ENCODE data around the gene IRF2BP1.
A peak's percentile ranks its signal among the peaks of the same experiment; 100 is the strongest.

The IRF2BP1 gene

DNA sequence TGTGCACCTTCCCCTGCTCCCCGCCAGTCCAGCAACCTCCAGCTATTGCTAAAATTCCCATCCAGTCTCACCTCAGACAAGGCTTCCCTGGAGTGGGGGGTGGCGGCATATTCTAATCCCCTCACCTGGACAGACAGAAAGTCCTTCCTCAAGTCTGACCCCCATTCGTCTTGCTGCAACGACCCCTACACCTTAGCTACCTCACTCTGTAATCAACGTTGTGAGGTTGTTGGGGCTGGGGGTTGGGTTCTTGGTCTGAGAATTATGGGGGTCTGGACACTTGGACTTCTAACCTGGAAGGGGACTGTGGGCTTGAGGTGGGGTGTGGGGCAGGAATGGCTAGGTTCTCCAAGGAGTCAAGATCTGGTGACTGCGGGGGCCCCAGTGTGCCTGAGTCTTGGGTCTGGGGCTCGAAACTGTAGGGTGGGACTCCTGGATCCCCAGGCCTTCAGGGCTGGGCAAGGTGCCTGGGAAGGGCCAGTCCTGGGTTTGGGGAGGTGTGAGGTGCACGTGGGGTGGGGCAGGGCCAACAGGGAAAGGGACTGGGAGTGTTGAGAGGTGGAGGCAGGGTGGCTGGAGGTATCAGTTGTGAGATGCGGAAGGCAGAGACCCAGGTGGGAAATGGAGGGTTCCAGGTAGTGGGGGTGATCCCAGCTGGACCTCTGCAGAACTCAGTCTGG is 20.5 kb downstream of the IRF2BP1 start:
- TF ChIP-seq, protein P1, sequence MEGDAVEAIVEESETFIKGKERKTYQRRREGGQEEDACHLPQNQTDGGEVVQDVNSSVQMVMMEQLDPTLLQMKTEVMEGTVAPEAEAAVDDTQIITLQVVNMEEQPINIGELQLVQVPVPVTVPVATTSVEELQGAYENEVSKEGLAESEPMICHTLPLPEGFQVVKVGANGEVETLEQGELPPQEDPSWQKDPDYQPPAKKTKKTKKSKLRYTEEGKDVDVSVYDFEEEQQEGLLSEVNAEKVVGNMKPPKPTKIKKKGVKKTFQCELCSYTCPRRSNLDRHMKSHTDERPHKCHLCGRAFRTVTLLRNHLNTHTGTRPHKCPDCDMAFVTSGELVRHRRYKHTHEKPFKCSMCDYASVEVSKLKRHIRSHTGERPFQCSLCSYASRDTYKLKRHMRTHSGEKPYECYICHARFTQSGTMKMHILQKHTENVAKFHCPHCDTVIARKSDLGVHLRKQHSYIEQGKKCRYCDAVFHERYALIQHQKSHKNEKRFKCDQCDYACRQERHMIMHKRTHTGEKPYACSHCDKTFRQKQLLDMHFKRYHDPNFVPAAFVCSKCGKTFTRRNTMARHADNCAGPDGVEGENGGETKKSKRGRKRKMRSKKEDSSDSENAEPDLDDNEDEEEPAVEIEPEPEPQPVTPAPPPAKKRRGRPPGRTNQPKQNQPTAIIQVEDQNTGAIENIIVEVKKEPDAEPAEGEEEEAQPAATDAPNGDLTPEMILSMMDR (IDR thresholded peaks at IDR 0.05) = no peak

DNA sequence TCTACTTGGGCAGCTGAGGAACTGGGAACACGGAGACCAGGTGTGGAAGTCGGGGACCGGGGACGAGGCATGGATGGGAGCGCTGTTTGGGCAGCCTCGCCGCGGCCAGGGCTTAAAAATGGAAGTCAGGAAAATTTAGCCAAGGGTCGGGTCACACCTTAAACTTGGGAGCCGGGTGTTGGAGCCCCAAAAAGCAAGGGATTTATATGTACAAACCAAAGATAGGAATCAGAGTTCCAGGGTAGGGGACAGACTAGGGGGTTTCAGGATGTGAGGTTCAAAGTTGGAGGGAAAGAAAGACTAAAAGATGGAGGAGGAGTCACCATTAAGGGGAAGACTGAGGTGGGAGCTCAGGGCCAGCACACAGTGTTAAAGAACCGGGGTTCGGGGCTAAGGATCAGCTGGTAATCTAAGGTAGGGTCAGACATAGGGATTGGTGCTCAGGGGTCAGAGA is 21.3 kb downstream of the IRF2BP1 start:
- TF ChIP-seq, protein P1 (IDR thresholded peaks at IDR 0.05) = no peak

GRCh38 chr19:45863840-45864628 is 21.9 kb downstream of the IRF2BP1 start, which contains the start of gene FOXA3:
Gene FOXA3, plus strand, starts transcription at chr19:45864326. Its CDS starts 131 bp downstream, at chr19:45864457.
- TF ChIP-seq, protein P1 (IDR thresholded peaks at IDR 0.05) = peak; percentile 12; the same call in 1 of the 2 replicates

GRCh38 chr19:45863335-45863839 is 22.6 kb downstream of the IRF2BP1 start:
- TF ChIP-seq, protein P1 (IDR thresholded peaks at IDR 0.05) = no peak

GRCh38 chr19:45862564-45863334 is 23.2 kb downstream of the IRF2BP1 start, which contains the start of gene SYMPK:
Gene SYMPK, minus strand, starts transcription at chr19:45863147. Its CDS starts 8,652 bp downstream, at chr19:45854495.
- TF ChIP-seq, protein P1 (IDR thresholded peaks at IDR 0.05) = no peak

- TF ChIP-seq, protein P1 (IDR thresholded peaks at IDR 0.05) = no peak
Observed at GRCh38 chr19:45862271-45862563, 23.7 kb downstream of the IRF2BP1 start.
